Measurements from ENCODE around the gene XPO1.
"Not testable (repeated sequence)": the region's sequence is repeated elsewhere in the genome, so short reads cannot be mapped to it uniquely, and the experiment has no call there.

The XPO1 gene

DNA sequence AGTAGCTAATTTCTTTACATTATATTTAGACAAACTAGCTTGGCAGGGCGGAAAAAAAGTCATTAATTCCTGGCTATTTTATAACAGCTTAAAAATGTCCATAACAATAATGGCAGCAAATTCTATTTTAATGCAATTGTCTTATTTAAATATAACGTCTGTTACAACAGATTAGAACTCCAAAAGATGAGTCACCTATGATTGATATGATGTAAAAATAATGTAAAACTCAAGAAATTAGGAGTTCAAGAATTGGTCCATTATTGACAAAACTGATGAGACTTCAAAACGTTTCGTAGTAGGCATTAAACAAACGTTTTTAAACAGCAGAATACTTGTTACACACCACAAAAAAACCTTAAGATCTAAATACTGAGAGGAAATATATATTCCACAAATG, 2.7 kb downstream of the XPO1 start:
- no peak for DNase-seq

DNA sequence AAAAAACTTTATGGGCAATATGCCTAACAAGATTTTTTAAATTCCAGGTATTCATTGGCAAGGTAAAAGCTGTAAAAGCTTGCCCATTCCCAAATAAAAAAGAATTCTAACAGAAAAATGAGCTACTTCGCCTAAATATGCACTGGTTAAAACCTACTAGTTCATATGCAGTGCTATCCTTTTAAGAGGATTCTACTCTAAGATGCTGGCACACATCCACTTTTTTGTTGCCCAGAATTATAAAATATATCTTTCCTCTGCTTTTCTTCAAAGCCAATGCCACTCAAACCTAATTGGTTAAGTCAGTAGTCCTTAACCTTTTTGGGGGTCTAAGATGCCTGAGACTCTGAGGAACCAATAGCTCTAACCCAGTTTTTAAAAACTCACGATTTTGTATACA, 3.2 kb downstream of the XPO1 start:
- DNase-seq: no peak

DNA sequence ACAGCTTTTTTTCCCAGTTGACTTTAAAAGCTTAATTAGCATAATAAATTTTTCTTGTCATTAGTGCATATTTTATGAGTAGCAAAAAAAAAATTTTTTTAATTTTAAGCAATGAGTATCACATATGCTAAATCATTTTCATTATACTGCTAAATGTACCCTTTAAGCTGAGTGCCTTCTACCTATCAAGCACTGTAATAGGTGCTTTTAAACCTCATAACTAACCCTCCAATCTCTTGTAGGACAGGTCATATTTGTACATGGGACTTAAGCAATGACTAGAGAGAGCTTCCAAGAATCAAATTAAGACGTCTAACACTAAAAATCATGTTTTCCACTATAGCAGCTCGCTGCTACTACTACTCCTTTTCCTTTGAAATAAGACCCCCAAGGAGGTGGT, 7.4 kb downstream of the XPO1 start:
- no peak for DNase-seq

DNA sequence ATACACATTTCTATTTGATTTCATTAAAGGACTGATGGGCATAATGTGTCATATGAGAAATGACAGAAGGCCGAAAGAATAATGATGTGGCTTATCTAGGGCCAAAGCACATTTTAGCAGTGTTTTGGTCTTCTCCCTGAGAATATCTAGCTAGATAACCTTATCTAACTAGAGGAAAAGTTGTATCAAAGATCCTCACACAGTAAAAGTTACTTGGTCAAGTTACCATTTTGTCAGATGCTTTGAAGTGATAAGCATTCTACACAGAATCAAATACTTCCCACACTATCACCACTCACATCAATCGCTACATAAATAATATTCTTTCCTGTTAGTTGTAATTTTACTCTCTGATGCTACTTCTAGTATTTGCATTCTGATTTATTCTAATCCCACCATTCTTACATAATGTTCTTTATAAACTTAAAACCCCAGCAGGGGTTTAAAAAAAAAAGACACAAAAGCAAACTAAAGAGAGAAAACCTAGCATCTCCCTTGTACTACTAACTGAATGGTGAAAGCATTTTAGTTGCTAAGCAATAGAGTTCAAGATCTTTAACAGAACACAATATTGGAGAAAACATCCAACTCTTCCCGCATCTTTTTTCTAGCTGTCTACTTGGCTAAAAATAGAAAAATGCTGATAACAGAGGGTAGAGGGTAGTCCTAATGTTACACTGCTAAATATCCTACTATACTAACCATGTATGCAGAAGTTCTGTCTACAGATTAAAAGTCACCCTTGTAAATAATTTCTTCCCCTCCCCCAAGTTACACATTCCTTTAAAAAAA, 8.0 kb downstream of the XPO1 start:
- DNase-seq: no peak

DNA sequence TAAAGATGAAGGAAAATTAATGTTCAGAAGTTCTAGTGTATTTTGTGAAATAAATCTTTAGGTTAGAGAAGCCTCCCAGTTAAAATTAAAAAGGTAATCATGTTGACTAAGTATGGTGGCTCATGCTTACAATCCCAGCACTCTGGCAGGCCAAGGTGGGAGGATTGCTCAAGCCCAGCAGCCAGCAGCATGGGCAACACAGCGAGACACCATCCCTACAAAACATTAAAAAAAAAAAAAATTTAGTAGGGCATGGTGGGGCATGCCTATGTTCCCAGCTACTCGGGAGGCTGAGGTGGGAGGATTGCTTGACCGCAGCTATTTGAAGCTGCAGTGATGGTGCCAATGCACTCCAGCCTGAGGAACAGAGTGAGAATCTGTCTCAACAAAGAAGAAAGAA, 17.9 kb downstream of the XPO1 start:
- DNase-seq: no peak

DNA sequence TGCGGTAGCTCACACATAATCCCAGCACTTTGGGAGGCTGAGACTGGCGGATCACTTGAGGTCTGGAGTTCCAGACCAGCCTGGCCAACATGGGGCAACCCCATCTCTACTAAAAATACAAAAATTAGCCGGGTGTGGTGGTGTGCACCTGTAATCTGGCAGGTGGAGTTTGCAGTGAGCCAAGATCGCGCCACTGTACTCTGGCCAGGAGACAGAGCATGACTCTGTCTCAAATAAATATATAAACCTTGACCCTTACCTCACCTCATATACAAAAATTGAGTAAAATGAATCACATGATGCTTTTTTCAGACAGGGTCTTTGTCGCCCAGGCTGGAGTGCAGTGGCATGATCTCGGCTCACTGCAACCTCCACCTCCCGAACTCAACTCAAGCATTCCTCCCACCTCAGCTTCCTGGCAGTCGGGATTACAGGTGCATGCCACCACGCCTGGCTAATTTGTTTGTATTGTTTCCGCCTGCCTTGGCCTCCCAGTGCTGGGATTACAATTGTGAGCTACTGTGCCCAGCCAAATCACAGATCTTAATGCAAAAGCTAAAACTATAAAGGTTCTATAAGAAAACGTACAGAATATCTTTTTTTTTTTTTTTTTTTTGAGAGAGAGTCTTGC, 25.3 kb downstream of the XPO1 start:
- no peak for DNase-seq

DNA sequence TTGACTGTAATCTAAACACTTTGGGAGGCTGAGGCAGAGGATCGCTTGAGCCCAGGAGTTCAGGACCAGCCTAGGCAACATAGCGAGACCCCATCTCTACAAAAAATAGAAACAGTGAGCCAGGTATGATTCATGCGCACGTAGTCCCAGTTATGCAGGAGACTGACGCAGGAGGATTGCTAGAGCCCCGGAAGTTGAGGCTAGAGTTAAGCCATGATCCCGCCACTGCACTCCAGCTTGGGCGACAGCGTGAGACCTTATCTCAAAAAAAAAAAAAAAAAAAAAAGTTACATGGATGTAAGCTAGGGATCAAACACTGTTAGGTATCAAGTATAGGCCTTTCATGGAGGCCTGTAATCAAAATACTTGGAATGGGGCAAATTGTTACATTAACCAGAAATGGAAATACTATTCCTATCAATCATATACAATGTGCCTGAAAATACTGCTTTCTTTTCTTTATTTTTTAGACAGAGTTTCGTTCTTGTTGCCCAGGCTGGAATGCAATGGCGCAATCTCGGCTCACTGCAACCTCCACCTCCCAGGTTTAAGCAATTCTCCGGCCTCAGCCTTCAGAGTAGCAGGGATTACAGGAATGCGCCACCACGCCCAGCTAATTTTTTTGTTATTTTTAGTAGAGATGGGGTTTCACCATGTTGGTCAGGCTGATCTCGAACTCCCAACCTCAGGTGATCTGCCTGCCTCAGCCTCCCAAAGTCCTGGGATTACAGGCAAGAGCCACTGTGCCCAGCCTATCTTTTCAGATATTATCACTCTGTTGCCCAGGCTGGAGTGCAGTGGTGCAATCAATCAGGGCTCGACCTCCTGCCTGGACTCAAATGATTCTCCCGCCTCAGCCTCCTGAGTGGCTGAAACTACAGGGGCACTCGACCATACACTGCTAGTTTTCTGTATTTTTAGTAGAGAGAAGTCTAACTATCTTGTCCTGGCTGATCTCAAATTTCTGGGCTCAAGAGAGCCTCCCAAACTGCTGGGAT, 27.2 kb downstream of the XPO1 start:
- no peak for DNase-seq

DNA sequence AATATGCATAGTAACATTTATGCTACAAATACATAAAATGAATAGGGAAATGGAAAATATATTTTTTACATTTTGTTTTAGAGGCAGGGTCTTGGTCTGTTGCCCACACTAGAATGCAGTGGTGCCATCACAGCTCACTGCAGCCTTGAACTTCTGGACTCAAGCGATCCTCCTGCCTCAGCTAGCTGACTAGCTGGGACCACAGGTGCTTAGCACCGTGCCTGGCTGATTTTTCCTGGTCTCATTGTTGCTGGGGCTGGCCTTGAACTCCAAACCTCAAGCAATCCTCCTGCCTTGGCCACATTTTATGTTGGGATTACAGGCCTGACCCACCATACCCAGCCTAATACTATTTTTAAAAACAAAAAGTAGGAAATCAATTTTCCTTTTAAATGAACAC, 33.2 kb downstream of the XPO1 start:
- no peak for DNase-seq

DNA sequence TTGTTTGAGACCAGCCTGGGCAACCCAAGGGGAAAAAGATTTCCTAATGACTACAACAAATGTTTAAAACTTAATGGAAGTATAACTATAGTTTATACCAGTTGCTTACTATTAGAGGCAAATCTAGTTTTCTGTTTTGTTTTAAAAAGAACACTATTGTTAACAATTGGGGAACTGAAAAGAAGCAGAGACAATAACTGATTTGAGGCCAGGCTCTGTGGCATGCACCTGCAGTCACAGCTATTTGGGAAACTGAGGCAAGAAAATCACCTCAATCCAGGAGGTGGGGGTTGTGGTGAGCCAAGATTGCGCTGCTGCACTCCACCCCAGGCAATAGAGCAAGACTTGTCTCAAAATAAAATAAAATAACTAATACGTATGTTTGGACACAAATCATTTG, 39.1 kb downstream of the XPO1 start:
- no peak for DNase-seq

DNA sequence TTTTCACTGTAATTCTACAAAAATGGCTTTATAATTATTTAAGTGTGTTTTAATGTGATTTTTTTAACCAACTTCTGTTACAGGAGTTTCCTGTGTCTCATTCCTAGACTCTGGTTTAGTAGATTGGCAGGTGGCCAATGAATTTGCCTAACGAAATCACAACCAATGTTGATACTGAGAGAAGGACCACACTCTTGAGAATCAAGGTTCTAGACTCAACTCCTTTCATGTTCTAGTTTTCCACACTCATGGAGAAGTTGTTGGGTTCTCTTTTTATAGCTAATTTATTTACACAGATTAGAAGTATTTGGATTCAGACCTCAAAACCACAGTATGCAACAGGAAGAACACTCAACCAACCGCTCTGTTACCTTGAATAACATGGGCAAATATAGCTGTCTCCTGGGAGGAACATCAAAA, 44.6 kb downstream of the XPO1 start:
- no peak for DNase-seq

DNA sequence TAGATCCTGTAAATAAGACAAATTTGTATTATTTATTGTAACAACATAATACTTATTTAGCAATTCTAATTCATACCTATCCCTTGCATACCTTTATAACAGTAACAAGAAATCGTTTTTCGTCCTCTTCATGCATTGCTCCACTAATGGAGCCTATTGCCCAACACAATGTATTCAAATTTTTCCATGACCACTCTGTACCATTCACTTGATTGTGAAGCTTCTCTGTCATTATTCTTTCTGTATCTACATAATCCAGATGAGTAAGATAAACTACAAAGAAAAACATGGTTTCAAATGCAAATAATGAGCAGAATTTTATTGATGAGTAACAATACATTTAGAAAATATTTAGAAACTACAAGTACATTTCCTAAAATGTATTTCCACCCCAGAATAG, 45.7 kb downstream of the XPO1 start:
- DNase-seq: no peak

DNA sequence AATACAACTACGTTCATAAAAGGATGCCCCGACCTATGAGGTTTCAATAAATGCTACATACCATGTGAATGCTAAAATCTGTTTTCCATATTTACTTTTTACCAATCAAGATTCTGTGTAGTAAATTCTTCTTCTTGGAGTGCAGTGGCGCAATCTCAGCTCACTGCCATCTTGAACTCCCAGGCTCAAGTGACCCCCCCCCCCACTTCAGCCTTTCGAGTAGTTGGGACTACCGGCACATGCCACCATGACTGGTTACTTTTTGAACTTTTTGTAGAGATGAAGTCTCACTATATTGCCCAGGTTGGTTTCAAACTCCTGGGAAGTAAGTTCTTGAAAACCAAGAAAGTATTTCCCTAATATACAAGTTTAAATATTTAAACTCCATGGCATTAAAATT, 52.9 kb downstream of the XPO1 start:
- DNase-seq: no peak

DNA sequence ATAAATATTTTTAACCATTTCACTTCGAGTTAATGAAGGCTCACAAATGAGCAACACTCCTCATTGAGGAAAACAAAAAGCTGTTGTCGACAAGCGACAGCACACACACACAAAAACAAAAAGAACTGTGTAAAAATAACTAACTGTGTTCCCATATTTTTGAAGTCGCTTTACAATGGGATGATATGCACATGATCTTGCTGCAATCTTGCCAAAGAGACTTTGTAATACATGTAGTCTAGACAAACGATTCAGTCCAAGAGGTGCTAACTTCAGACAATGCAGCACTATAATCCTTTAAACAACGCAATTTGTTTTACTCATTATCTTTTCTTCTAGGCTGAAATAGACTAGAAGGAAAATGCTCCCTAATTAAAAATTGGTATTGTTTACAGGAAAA, 60.1 kb downstream of the XPO1 start:
- peak in 1 of 58 donors; percentile 4 for DNase-seq

DNA sequence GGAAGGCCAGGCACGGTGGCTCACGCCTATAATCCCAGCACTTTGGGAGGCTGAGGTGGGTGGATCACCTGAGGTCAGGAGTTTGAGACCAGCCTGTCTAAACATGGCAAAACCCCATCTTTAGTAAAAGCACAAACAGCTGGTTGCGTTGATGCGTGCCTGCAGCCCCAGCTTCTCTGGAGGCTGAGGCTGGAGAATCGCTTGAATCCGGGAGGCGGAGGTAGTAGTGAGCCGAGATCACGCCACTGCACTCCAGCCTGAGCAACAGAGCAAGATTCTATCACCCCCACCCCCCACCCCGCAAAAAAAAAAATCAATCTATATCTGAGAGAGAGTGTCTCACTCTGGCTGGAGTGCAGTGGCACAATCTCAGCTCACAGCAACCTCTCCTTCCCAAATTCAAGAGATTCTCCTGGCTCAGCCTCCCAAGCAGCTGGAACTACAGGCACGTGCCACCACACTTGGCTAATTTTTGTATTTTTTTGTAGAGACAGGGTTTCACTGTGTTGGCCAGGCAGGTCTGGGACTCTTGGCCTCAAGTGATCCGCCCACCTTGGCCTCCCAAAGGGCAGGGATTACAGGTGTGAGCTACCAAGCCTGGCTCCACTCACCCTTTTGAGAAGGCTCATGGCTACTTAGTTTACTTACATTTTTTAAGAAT, 61.1 kb downstream of the XPO1 start:
- not testable (repeated sequence) for DNase-seq

DNA sequence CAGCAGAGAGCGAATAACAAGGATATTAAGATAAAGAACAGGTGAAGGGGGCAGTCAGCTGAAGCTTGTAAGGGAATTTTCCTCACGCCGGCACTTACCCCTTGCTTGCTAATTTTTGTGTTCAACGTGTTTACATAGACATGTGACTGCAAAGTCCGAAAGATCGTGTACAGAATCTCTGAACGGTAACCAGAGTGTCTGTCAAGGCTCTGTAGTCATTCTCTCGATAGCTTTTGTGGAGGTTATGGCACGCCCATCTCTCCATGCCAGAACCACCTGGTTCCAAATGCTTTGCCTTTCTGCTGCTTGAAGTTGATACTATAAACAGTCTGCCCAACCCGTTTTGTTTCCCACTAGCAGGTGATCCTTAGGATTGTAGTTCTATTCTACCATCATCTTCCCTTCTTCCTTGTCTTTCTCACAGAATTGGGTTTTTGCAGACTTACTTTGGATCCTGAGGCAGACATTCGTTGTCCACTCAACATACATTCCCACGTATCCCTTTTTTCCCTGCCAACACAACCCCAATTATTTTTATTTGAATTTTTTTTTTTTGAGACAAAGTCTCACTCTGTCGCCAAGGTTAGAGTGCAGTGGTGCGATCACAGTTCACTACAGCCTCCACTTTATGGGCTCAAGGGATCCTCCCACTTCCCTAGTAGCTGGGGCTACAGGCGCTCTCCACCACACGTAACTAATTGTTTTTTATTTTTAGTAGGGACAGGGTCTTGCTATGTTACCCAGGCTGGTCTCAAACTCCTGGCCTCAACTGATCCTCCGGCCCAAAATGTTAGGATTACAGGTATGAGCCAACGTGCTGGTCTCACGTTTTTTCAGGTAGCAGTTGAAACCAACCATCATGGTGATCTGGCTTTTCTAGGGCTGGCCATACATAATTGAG, 66.0 kb downstream of the XPO1 start:
- peak in 9 of 58 donors; percentile 2 to 63 (median 32) for DNase-seq

DNA sequence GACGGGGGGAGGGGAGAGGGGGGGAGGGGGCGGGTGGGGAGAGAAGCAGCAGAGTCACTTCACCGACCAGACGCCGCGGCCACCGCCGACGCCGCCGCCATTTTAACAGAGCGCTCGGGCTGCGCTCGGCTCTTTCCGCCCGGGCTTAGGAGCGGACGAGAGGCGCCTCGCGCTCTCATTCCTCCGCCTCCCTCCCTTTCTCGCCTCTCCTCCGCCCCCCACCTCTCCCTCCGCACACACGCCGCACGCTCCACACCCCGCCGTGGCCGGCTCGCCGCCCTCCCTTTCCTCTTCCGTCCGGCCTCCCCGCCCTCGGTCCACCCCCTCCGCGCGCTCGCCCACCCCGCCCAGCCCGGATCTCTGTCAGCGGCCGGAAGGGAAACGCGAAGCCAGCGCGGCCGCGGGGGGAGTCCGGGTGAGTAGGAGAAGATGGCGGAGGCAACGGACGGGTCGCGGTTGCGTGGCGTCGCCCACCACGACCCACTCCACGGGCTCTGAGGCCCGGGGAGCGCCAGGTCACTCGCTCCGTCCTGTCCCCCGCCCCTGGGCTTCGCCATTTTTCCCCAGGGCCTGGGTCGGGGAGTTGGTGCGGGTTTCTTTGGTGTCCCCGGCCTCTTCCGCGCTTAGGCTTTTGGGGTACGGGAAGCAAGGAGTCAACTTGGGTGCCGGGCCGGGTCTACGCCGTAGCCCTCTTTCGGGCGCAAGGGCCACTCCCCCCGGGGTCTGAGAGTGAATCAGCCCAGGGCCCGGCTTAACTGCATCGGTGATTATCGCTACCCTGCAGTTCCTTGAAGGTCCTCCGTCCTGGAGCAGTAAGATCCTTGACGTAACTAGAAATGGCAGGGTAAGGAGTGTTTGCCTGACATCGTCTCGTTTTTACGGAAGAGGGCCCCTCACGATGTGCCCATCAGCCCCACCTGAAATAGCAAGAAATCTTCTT, 66.9 kb downstream of the XPO1 start, which contains the start of gene USP34:
TSS of gene USP34 (minus strand) at position 123 of the 940 bp plus-strand sequence. CDS start 395 bp downstream, outside the sequence.
- peak; percentile 49 to 97 (median 92) for DNase-seq

DNA sequence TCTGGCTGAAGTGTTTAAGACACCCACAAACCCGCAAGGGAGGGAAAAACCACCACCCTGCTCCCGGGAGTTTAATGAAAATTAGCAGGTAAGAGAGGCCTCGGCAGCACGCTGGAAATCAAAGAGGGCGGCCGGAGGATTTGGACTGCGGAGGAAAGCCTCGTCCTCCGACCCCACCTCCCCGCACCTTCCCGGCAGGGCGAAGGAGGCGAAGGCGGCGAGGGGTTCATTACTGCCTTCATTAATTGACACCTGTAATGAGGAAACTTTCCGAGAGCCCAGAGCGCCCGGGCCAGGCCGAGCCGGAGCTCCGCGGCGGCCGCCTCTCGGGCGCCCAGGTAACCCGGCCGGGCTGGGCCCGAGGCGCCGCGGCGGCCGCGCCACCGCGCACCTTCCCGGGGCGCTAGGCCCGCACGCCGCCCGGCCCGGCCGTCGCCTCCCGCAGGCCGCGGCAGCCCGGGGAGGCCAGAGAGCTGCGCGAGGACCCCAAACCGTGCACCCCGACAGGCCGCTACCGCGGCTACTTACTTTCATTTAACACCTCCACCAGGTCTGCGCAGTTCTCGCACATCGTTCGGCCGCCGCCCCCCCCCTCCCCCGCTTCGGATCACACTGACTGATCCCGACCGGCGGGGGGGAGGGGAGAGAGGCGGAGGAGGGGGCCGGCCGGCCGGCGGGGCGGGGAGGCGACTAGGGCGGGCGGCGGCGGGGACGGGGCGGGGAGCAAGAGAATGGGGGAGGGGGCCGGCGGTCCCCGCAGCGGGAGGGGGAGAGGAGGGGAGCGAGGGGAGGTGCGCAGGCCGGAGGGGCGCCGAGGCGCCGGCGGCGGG, 67.8 kb downstream of the XPO1 start:
- peak in 56 of 58 donors; percentile 33 to 92 (median 84) for DNase-seq

Data from anterior cingulate cortex (tissue), 58 donors.